GM19240 (cell line): ENCODE results near the gene IPMK.
"Not testable (repeated sequence)": the region's sequence is repeated elsewhere in the genome, so short reads cannot be mapped to it uniquely, and the experiment has no call there.

ENCODE experiments used
- DNase-seq: peaks from one replicate; pipeline ENCODE4 v3.0.0; 2011; ENCODE audit warnings: low spot score; ENCODE audit not compliant: insufficient read length

Gene IPMK

GRCh38 chr10:58266826-58267712 is 625 bp downstream of the IPMK start:
- no peak for DNase-seq

GRCh38 chr10:58266003-58266825 is 1.5 kb downstream of the IPMK start:
- no peak for DNase-seq

GRCh38 chr10:58265249-58265648 is 2.4 kb downstream of the IPMK start:
- DNase-seq, result no peak

- DNase-seq, result no peak
Measured at GRCh38 chr10:58264780-58265179, 2.9 kb downstream of the IPMK start.

- DNase-seq, result no peak
Measured at GRCh38 chr10:58262766-58263165, 4.9 kb downstream of the IPMK start.

GRCh38 chr10:58260334-58260733 is 7.4 kb downstream of the IPMK start:
- DNase-seq, result no peak

- no peak for DNase-seq
Measured at GRCh38 chr10:58258977-58259692, 8.6 kb downstream of the IPMK start.

- DNase-seq, result not testable (repeated sequence)
Measured at GRCh38 chr10:58256013-58256780, 11.5 kb downstream of the IPMK start.

GRCh38 chr10:58254644-58255043 is 13.1 kb downstream of the IPMK start:
- DNase-seq, result no peak

GRCh38 chr10:58253184-58253583 is 14.5 kb downstream of the IPMK start:
- no peak for DNase-seq

- DNase-seq, result not testable (repeated sequence)
Measured at GRCh38 chr10:58244666-58245065, 23.0 kb downstream of the IPMK start.

GRCh38 chr10:58244242-58244641 is 23.5 kb downstream of the IPMK start:
- DNase-seq, result not testable (repeated sequence)

- DNase-seq, result not testable (repeated sequence)
Measured at GRCh38 chr10:58243801-58244200, 23.9 kb downstream of the IPMK start.

GRCh38 chr10:58243269-58243668 is 24.4 kb downstream of the IPMK start:
- DNase-seq, result no peak

- DNase-seq, result no peak
Measured at GRCh38 chr10:58241346-58241745, 26.3 kb downstream of the IPMK start.

- no peak for DNase-seq
Measured at GRCh38 chr10:58240531-58240930, 27.2 kb downstream of the IPMK start.

GRCh38 chr10:58239561-58240169 is 28.0 kb downstream of the IPMK start:
- DNase-seq, result no peak

- DNase-seq, result no peak
Measured at GRCh38 chr10:58237014-58237834, 30.5 kb downstream of the IPMK start.

GRCh38 chr10:58229856-58230255 is 37.8 kb downstream of the IPMK start:
- DNase-seq, result not testable (repeated sequence)

- DNase-seq, result no peak
Measured at GRCh38 chr10:58225654-58226053, 42.0 kb downstream of the IPMK start.
